Measurements from ENCODE around the gene GSN.

DNA sequence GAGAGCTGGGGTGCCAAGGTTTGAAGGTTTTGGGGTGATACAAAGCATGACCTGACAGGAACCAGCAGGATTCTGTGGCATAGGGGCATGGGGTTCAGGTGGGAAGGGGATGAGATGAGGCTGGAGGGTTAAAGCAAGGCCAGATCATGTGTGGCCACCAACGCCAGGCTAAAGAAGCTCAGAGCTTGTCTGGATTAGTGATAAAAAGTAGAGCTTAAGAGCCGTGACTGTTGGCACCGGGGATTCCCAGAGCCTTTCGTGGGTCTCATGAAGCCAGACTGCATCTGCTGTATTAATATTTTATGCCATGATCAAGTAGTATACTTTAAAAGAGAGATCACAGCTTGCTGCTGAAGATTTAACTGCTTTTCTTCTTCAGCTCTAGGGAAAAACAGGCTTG lies 8.5 kb upstream of the GSN start:
- TF ChIP-seq, protein P1, sequence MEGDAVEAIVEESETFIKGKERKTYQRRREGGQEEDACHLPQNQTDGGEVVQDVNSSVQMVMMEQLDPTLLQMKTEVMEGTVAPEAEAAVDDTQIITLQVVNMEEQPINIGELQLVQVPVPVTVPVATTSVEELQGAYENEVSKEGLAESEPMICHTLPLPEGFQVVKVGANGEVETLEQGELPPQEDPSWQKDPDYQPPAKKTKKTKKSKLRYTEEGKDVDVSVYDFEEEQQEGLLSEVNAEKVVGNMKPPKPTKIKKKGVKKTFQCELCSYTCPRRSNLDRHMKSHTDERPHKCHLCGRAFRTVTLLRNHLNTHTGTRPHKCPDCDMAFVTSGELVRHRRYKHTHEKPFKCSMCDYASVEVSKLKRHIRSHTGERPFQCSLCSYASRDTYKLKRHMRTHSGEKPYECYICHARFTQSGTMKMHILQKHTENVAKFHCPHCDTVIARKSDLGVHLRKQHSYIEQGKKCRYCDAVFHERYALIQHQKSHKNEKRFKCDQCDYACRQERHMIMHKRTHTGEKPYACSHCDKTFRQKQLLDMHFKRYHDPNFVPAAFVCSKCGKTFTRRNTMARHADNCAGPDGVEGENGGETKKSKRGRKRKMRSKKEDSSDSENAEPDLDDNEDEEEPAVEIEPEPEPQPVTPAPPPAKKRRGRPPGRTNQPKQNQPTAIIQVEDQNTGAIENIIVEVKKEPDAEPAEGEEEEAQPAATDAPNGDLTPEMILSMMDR (IDR thresholded peaks at IDR 0.05; ENCODE audit: low read depth, low read length, poor library complexity, severe bottlenecking), result no peak
- no peak for TF ChIP-seq EZH2phosphoT487 (IDR thresholded peaks at IDR 0.05; ENCODE audit: borderline replicate concordance, low read length)
